IPS-NIHi11 (cell line): ENCODE data around the gene CDC42BPG.
A peak's percentile ranks its signal among the peaks of the same experiment; 100 is the strongest.
"Not testable (repeated sequence)": the region's sequence is repeated elsewhere in the genome, so short reads cannot be mapped to it uniquely, and the experiment has no call there.

Experiments used
- DNase-seq: peaks from one replicate; pipeline ENCODE4 v3.0.0; 2012; ENCODE audit warnings: mixed read lengths, low spot score

The CDC42BPG gene

DNA sequence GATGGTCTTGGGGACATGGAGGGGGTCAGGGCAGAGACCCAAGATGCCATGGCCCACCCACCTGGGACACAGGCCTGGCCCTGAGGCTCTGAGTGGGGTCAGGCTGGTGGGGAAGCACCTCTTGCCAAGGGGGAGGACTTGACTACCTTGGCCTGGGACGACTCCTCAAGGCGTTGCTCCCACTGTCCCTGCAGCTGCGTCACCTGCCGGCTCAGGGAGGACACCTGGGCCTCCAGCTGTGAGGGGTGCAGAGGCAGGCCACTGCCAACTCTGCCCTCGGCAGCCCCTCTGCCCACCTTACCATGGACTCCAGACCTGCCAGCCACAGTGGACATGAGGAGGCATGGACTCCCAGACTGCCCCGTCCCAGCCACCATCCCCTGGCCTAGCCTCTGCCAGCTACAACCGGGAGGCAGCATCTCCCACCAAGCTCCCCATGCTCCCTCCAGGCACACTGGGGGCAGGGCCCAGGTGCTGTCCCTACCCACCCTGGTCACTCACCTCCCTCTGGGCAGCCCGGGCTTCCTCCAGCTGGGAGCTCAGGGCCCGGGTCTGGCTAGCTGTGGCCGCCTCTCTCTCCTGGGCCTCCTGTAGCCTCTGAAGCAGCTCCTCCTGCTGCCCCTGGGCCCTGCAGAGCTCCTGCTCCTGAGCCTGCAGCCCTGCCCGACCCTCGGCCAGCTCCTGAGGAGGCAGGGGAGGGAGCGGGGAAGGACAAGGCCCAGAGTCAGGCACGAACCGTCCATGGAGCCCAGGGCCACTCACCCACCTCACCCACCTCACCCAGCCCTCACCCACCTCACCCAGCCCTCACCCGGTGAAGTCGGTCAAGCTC lies 8.6 kb downstream of the CDC42BPG start:
- DNase-seq: no peak

- DNase-seq: peak; percentile 56
Measured at GRCh38 chr11:64834723-64835615, 9.5 kb downstream of the CDC42BPG start.

GRCh38 chr11:64834031-64834722 lies 10.3 kb downstream of the CDC42BPG start:
- no peak for DNase-seq

GRCh38 chr11:64833509-64833908 lies 10.9 kb downstream of the CDC42BPG start:
- DNase-seq: no peak

- DNase-seq: no peak
Measured at GRCh38 chr11:64833198-64833502, 11.3 kb downstream of the CDC42BPG start.

DNA sequence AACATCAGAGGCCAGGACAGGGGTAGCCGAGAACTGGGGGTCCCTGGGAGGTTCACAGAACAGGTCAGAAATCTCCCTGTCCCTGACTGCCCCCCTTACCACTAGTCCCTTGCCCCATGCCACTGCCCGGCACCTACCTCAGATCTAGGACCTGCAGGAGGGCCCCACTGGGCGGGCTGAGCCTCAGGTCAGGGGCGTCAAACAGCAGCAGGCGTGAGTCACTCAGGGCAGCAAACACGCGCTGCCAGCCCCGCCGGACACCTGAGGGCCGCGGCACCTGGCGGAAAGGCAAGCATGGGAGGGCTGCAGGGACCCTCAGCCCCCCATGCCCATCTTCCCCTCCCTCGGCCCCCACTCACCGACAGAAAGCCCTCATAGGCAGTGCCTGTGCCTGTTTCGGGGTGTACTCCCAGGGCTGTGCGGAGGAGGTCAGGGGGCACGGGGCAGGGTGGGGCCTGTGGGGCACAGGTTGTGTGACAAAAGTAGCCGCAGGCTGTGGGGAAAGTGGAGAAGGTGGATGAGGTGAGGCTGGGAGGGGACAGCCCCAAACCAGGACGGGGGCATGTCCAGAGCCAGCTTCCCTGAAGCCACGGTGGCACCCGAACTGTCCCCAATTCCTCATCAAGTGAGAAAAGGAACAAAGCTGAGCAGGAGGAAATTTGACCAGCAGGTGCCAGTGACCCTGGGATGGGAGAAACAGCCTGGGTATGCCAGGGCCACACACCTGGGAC lies 11.8 kb downstream of the CDC42BPG start:
- DNase-seq: no peak

GRCh38 chr11:64831411-64831891 lies 13.0 kb downstream of the CDC42BPG start:
- no peak for DNase-seq

DNA sequence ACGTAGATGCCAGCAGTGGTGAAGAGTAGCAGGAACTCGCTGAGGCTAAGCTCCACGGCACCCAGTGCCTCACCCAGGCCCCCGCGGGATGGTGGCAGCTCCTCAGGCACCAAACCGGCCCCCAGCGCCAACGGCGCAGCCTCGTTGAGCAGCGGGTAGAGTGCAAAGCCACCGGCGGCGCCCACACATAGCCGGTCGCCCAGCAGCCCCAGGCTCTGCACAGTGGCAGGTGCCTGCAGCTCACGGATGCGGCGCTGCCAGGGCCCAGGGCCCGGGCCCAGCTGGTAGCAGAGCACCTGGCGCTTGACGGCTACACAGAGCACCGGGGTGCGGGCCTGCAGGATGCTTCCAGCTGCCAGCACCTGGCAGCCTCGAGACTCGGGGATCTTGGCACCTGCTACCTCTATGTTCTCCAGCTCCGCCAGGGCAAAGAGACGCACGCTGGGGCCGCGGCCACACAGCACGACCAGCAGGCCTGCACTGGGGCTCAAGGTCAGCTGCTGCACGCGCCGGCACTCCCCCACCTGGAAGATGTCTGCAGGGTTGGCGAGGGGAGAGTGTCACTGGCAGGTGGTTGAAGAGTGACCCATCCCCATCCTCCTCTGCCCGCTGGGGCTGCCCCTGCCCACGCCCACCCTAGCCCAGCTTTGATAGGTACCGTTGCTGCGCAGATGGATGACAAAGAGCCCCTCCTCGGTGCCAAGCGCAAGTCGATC lies 14.8 kb downstream of the CDC42BPG start:
- no peak for DNase-seq

- DNase-seq: peak; percentile 6
Measured at GRCh38 chr11:64827451-64827839, 17.0 kb downstream of the CDC42BPG start.

GRCh38 chr11:64826578-64827450 lies 17.6 kb downstream of the CDC42BPG start:
- DNase-seq: peak; percentile 44

DNA sequence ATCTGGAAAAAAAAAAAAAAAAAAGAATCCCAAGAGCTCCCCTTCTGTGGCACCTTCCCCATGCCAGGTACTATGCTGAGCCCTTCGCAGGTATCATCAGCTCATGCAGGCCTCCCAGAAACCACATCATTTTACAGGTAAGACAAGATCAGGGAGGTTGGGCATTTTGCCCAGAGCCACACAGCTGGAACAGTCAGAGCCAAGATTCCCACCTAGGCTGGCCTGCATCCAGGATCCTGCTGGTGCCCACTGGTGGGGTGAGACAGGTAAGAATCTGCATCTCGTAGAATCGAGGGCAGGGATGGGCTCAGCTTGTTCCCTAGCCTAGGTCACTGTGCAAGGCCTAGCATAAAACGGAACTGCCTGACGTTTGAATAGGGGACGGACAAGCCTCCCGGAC lies 18.4 kb downstream of the CDC42BPG start:
- DNase-seq: peak; percentile 1

DNA sequence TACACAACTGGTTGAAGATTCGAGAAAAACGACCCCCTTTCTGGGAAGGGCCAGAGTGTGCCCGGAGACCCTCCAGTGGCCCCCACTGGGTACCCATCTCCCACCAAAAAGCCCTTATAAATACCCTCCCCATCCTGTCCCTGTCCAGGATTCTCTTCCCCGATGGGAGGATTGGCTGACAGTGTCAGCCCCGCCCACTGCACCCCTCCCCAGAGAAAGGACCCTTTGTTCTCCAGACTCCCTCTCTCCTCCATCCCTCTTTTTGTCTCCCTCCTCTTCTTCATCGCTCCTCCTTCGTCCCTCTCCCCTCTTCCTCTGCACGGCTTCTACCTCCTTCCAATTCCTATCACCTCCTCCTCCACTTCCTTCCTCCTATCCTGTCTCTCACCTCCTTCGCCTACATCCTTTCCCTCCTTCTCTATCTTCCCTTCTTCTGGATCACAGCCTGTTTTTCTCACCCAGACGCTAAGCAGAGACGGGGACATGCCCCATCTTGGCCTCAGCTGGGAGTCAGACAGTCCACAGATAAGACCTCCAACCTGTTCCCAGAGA lies 20.8 kb downstream of the CDC42BPG start:
- no peak for DNase-seq

DNA sequence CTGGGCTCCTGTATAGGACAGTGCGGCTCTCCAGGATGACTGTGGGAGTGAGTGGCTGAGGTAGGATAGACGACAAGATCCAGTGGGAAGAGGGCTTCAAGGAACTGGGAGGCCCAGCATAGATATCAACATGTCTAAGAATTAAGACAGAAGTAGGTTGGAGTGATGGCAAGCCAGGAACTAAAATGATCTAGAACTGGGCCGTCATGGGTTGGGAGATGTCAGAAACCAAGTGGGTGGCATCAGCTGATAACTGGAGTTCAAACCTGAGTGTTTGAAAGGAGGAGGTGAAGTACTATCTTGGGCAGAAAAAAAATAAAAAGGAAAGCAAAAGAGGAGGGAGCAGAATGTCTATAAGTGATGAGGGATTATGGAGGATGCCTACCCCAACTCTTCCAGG lies 27.0 kb downstream of the CDC42BPG start:
- no peak for DNase-seq

DNA sequence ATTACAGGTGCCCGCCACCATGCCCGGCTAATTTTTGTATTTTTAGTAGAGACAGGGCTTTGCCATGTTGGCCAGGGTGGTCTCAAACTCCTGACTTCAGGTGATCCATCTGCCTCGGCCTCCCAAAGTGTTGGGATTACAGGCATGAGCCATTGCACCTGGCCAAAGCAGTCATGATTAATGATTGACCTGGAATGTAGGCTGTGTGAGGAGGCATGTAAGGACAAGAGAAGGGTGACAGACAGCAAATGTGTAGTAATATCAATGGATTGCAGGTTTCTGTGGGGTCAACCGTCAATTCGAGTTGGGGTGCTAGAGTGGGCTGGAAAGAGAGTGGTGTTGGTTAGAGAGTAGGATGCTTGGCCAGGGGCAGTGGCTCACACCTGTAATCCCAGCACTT lies 29.0 kb downstream of the CDC42BPG start:
- not testable (repeated sequence) for DNase-seq

DNA sequence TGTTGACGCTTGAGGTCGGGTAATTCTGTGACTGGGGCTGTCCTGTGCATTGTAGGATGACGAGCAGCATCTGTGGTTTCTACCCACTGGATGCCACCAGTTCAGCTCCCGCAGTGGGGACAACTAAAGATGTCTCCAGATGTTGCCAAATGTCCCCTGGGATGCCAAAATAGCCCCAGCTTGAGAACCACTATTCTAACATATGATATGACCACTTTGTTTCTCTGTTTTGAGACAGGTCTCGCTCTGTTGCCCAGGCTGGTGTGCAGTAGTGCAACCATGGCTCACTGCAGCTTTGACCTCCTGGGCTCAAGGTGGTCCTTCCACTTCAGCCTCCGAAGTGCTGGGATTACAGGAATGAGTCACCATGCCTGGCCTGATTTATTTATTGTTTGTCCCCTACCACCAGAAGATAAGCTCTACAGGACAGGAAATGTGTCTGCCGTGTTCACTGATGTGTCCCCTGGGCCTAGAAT lies 29.7 kb downstream of the CDC42BPG start:
- DNase-seq: no peak

DNA sequence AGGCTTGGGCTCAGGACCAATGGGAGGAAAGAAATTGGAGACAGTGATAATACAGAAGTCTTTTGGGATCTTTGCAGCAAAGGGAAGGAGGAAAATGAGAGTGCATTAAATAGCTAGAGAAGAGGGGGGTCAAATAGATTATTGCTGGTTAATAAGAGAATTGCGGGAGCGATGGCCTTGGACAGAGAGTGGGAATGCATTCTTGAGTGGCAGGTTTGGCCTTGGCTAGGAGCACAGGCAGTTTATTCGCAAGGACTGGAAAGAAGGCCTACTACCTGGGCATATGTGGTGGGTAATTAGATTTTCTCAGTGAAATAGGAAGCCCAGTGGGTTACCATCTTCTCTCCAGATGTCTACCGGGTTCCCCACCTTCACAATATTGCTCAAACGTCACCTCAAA lies 30.6 kb downstream of the CDC42BPG start:
- no peak for DNase-seq

DNA sequence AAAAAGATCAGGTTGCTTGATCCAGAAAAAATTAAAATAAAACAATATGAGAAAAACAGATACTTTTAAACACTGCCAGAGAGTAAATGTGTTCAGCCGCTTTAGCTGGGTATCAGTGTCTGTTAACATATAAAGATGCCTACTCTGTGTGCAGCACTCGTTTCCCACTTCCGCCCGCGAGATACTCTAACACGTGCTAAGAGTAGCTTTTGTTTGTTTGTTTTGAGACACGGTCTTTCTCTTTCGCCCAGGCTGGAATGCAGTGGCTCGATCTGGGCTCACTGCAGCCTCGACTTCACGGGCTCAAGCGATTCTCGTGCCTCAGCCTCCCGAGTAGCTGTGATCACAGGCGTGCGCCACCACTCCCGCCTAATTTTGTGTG lies 33.6 kb downstream of the CDC42BPG start:
- DNase-seq: no peak

- peak; percentile 96 for DNase-seq
Measured at GRCh38 chr11:64810271-64810890, 34.1 kb downstream of the CDC42BPG start, which contains the start of gene MEN1. Gene MEN1, minus strand, starts transcription at chr11:64810551. Its CDS starts 442 bp downstream, at chr11:64810109.

- DNase-seq: peak; percentile 77
Measured at GRCh38 chr11:64809781-64810241, 34.6 kb downstream of the CDC42BPG start.
